Heart right ventricle (tissue), 16 donors: ENCODE data around the gene COL23A1. TPM values are rescaled to one million over a fixed set of nuclear protein-coding genes. Genes with fewer than 3 reads are reported as not detected.

Source experiments
- ATAC-seq, 8 donors: fragments of 200-7000 bp; cut with Tn5 transposase; one replicate each; pipeline ENCODE4 v1.9.1; 2020; ENCODE audit warnings: mild to moderate bottlenecking in 8 of 8, moderate library complexity in 8 of 8, moderate number of reproducible peaks in 1 of 8
- DNase-seq, 2 donors: peaks; one replicate each; pipeline ENCODE4 v3.0.0-alpha.2; 2020
- H3K27ac ChIP-seq, 10 donors: fragments of 200-600 bp; sonication (generic) in 2 of 10; one replicate each; pipeline versions ENCODE4 v1.5.0 to v1.8.0; 2020 to 2022; ENCODE audit warnings: mild to moderate bottlenecking in 3 of 10
- H3K27me3 ChIP-seq, 7 donors: fragments of 200-600 bp; one replicate each; pipeline ENCODE4 v1.8.0; 2021 to 2022; ENCODE audit warnings: mild to moderate bottlenecking in 2 of 7
- H3K36me3 ChIP-seq, 9 donors: fragments of 200-600 bp; sonication (generic) in 1 of 9; one replicate each; pipeline versions ENCODE4 v1.5.0 to v1.8.0; 2020 to 2022; ENCODE audit warnings: mild to moderate bottlenecking in 2 of 9
- H3K4me1 ChIP-seq, 9 donors: fragments of 200-600 bp; sonication (generic) in 1 of 9; one replicate each; pipeline versions ENCODE4 v1.5.0 to v1.8.0; 2020 to 2022; ENCODE audit warnings: mild to moderate bottlenecking in 4 of 9
- H3K4me3 ChIP-seq, 10 donors: fragments of 200-600 bp; sonication (generic) in 2 of 10; one replicate each; pipeline versions ENCODE4 v1.5.0 to v1.8.0; 2020 to 2022; ENCODE audit warnings: mild to moderate bottlenecking in 7 of 10, moderate library complexity in 2 of 10
- H3K9me3 ChIP-seq, 11 donors: fragments of 200-600 bp in 10 of 11; sonication (generic) in 2 of 11; one replicate each; pipeline versions ENCODE4 v1.5.0 to v1.8.0; 2013 to 2022; ENCODE audit warnings: mild to moderate bottlenecking in 2 of 11, control low read depth in 1 of 11, moderate library complexity in 1 of 11
- CTCF ChIP-seq, 9 donors: fragments of 200-600 bp; sonication (generic) in 2 of 9; IDR thresholded peaks; one replicate each; pipeline versions ENCODE4 v1.5.0 to v1.8.0; 2021 to 2022; ENCODE audit warnings: antibody characterized with exemption in 9 of 9, mild to moderate bottlenecking in 5 of 9, moderate library complexity in 1 of 9
- WGBS, 2 donors: extraction: QIAGEN DNeasy Blood & Tissue Kit; methylation state at CpG; one replicate each; pipeline ENCODE4 v1.1.7; 2013; ENCODE audit warnings: inconsistent platforms in 1 of 2; 5-methylcytosine and 5-hydroxymethylcytosine counted together
- intact Hi-C, 10 donors: fragments of 100-400 bp; cut with DNase I; formaldehyde crosslinking; loops; one replicate each; pipeline versions ENCODE4 v1.11.1 to v1.14.2; 2022
- polyA plus RNA-seq, 2 donors: library from polyadenylated mRNA; stranded (reverse); fragments of 200-250 nt; gene quantifications; one replicate each; pipeline ENCODE4 v1.2.3, GENCODE V29; 2013
- total RNA-seq, 10 donors: library from RNA; stranded (reverse); fragmentation: NEBNext Ultra II Directional in 3 of 10; extraction: Animal tissue kit (Norgen Biotek cat#: 25700) in 3 of 10; gene quantifications; one replicate each; pipeline versions ENCODE4 v1.2.1 to v1.2.4, GENCODE V29; 2021 to 2023
- donor health status: Arrhythmogenic right ventricular cardiomyopathy.
- donor health status: ischemic (EF 13 %, LVEDD 7.1; RV severe dilation, severe dysfunction).
- donor health status: healthy with polysubstance abuse.
- donor health status: DM: no; HTN: yes; CAD: no.
- donor health status: DM: no; HTN: no; CAD: no.
- donor health status: ischemic (EF 25% LVEDD 6.9; RV normal size, moderate dysfunction).
- donor health status: ischemic (EF 25% LVEDD 5.7; RV mildly dilated, moderate dysfunction).
- donor health status: healthy.
- donor health status: DM: yes; HTN: yes; CAD: no.
- donor health status: Ischemic cardiomyopathy.
- donor health status: ischemic (EF 35%, LVEDD 5.7; RV mildly dilated, moderate dysfunction).
- donor health status: nonischemic (EF 11% LVEDD 7.7; RV severe dilation, severe dysfunction).
- donor health status: DM: yes; HTN: yes; CAD: no.
- donor health status: PGD.
- donor health status: ischemic (EF 29% LVEDD 5.4; RV normal size, mild dysfunction).
- donor health status: nonischemic (EF 23%, LVEDD 6.1; RV moderate dilation, normal function).

The COL23A1 gene
- total and polyA plus RNA-seq, 12 donors: 8.9 to 29.0 (median 16.2) TPM

- DNase-seq: no peak
- no peak for ATAC-seq
- Histone ChIP-seq H3K27ac (no peak overlapping the region), H3K4me3 (no peak overlapping the region), H3K36me3 (peaks cover 0 to 91% (median 11%) of the 10 kb centered on the region in 9 donors), H3K4me1 (peaks cover 14 to 28% (median 18%) of the 10 kb centered on the region in 9 donors), H3K9me3 (no peaks in the 10 kb centered on the region), H3K27me3 (no peaks in the 10 kb centered on the region)
- no peak for TF ChIP-seq CTCF (IDR thresholded peaks at IDR 0.05)
- intact Hi-C loops: no loop called here
- WGBS, 2 donors: 98% methylated on average over 4 of the region's 4 CpGs
Observed at GRCh38 chr5:178227138-178227659, 363.0 kb downstream of the COL23A1 start.

GRCh38 chr5:178225174-178225573 is 365.0 kb downstream of the COL23A1 start:
- intact Hi-C loops: no loop called here
- H3K27ac ChIP-seq: no peak overlapping the region
- no peaks in the 10 kb centered on the region for H3K9me3 ChIP-seq
- H3K36me3 ChIP-seq: peaks cover 0 to 99% (median 17%) of the 10 kb centered on the region in 9 donors
- H3K4me3 ChIP-seq: no peak overlapping the region
- H3K27me3 ChIP-seq: no peaks in the 10 kb centered on the region
- peaks cover 0 to 21% (median 4%) of the 10 kb centered on the region in 9 donors for H3K4me1 ChIP-seq
- DNase-seq (no peak), ATAC-seq (no peak)
- no peak for TF ChIP-seq CTCF (IDR thresholded peaks at IDR 0.05)
- 92% methylated on average over 6 of the region's 6 CpGs for WGBS, 2 donors

- H3K4me3 ChIP-seq: no peak overlapping the region
- ATAC-seq: peak in 3 of 8 donors; percentile 2 to 17 (median 13)
- H3K9me3 ChIP-seq: no peaks in the 10 kb centered on the region
- intact Hi-C loops: no loop called here
- DNase-seq: no peak
- 89 to 91% methylated on average over 17 of the region's 17 CpGs for whole genome bisulfite sequencing, 2 donors
- H3K36me3 ChIP-seq: peaks cover 0 to 99% (median 17%) of the 10 kb centered on the region in 9 donors
- H3K27me3 ChIP-seq: no peaks in the 10 kb centered on the region
- H3K27ac ChIP-seq: no peak overlapping the region
- peaks cover 0 to 13% (median 1%) of the 10 kb centered on the region in 9 donors for H3K4me1 ChIP-seq
- no peak for TF ChIP-seq CTCF (IDR thresholded peaks at IDR 0.05)
Observed at GRCh38 chr5:178224403-178224802, 365.8 kb downstream of the COL23A1 start.

GRCh38 chr5:178223828-178224335 is 366.3 kb downstream of the COL23A1 start:
- no peaks in the 10 kb centered on the region for H3K9me3 ChIP-seq
- intact Hi-C loops: no loop called here
- ATAC-seq: peak in 7 of 8 donors; percentile 16 to 39 (median 29)
- H3K27me3 ChIP-seq: no peaks in the 10 kb centered on the region
- WGBS, 2 donors: 55 to 59% methylated on average over 13 of the region's 13 CpGs
- TF ChIP-seq CTCF (IDR thresholded peaks at IDR 0.05): no peak
- peaks cover 0 to 11% (median 0%) of the 10 kb centered on the region in 9 donors for H3K4me1 ChIP-seq
- DNase-seq: no peak
- peaks cover 0 to 98% (median 17%) of the 10 kb centered on the region in 9 donors for H3K36me3 ChIP-seq
- no peak overlapping the region for H3K4me3 ChIP-seq
- H3K27ac ChIP-seq: no peak overlapping the region
